ENCODE results near the gene C20orf173.

- no peak for TF ChIP-seq POLR2AphosphoS5 (IDR thresholded peaks at IDR 0.05)
- TF ChIP-seq, protein P1, sequence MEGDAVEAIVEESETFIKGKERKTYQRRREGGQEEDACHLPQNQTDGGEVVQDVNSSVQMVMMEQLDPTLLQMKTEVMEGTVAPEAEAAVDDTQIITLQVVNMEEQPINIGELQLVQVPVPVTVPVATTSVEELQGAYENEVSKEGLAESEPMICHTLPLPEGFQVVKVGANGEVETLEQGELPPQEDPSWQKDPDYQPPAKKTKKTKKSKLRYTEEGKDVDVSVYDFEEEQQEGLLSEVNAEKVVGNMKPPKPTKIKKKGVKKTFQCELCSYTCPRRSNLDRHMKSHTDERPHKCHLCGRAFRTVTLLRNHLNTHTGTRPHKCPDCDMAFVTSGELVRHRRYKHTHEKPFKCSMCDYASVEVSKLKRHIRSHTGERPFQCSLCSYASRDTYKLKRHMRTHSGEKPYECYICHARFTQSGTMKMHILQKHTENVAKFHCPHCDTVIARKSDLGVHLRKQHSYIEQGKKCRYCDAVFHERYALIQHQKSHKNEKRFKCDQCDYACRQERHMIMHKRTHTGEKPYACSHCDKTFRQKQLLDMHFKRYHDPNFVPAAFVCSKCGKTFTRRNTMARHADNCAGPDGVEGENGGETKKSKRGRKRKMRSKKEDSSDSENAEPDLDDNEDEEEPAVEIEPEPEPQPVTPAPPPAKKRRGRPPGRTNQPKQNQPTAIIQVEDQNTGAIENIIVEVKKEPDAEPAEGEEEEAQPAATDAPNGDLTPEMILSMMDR (IDR thresholded peaks at IDR 0.05) = no peak
- TF ChIP-seq EP300 (IDR thresholded peaks at IDR 0.05) = no peak
- TF ChIP-seq POLR2A (IDR thresholded peaks at IDR 0.05) = no peak
These were observed 27.1 kb downstream of the C20orf173 start for GRCh38 chr20:35502352-35502751.
